ENCODE data around the gene ST3GAL4.
A peak's percentile ranks its signal among the peaks of the same experiment; 100 is the strongest.
"Not testable (repeated sequence)": the region's sequence is repeated elsewhere in the genome, so short reads cannot be mapped to it uniquely, and the experiment has no call there.

ST3GAL4 gene

GRCh38 chr11:126331286-126331685 lies 24.2 kb upstream of the ST3GAL4 start:
- no peak for DNase-seq

- no peak for DNase-seq
Observed at GRCh38 chr11:126332221-126332711, 23.2 kb upstream of the ST3GAL4 start.

GRCh38 chr11:126333142-126333541 lies 22.3 kb upstream of the ST3GAL4 start:
- no peak for DNase-seq

GRCh38 chr11:126334659-126335462 lies 20.6 kb upstream of the ST3GAL4 start:
- DNase-seq: no peak

- DNase-seq: no peak
Observed at GRCh38 chr11:126335463-126335760, 20.1 kb upstream of the ST3GAL4 start.

GRCh38 chr11:126336138-126336541 lies 19.3 kb upstream of the ST3GAL4 start:
- no peak for DNase-seq

- DNase-seq: no peak
Observed at GRCh38 chr11:126336671-126337101, 18.8 kb upstream of the ST3GAL4 start.

GRCh38 chr11:126337126-126337473 lies 18.4 kb upstream of the ST3GAL4 start:
- no peak for DNase-seq

GRCh38 chr11:126337474-126338241 lies 17.8 kb upstream of the ST3GAL4 start:
- DNase-seq: no peak

GRCh38 chr11:126338346-126339055 lies 17.0 kb upstream of the ST3GAL4 start:
- no peak for DNase-seq

- no peak for DNase-seq
Observed at GRCh38 chr11:126339073-126339862, 16.2 kb upstream of the ST3GAL4 start.

GRCh38 chr11:126339863-126340434 lies 15.5 kb upstream of the ST3GAL4 start:
- no peak for DNase-seq

GRCh38 chr11:126340960-126341606 lies 14.4 kb upstream of the ST3GAL4 start:
- no peak for DNase-seq

GRCh38 chr11:126341760-126342161 lies 13.7 kb upstream of the ST3GAL4 start:
- no peak for DNase-seq

- DNase-seq: no peak
Observed at GRCh38 chr11:126343051-126343450, 12.4 kb upstream of the ST3GAL4 start.

- no peak for DNase-seq
Observed at GRCh38 chr11:126344141-126345080, 11.1 kb upstream of the ST3GAL4 start.

- DNase-seq: no peak
Observed at GRCh38 chr11:126345283-126345682, 10.2 kb upstream of the ST3GAL4 start.

- DNase-seq: peak; percentile 13 to 72
Observed at GRCh38 chr11:126345759-126346585, 9.5 kb upstream of the ST3GAL4 start.

GRCh38 chr11:126346586-126346940 lies 8.9 kb upstream of the ST3GAL4 start:
- DNase-seq: no peak

GRCh38 chr11:126346946-126347345 lies 8.5 kb upstream of the ST3GAL4 start:
- not testable (repeated sequence) for DNase-seq

Measured in CD4-positive, alpha-beta T cell treated with Interleukin-1 beta for 1 hour (primary cell).